Activated CD8-positive, alpha-beta T cell treated with anti-CD3 and anti-CD28 coated beads, Interleukin-2, amount 10 ng/mL, durations not matched to agents 7 days and 5 days (primary cell): ENCODE results near the gene LRRC23. TPM values are rescaled to one million over a fixed set of nuclear protein-coding genes. Genes with fewer than 3 reads are reported as not detected.

Experiments used
- ATAC-seq: fragments of 150-1000 bp; cut with Tn5 transposase; one replicate; pipeline ENCODE4 v1.10.0; 2021; ENCODE audit warnings: moderate library complexity
- CTCF ChIA-PET: fragments of 350-600 bp; sonication (Branson Sonifier 250); formaldehyde crosslinking; loops from one replicate; lab custom pipeline; 2021; ENCODE audit warnings: antibody characterized with exemption; lab: Charles Lee
- POLR2A ChIA-PET: fragments of 350-600 bp; sonication (Branson Sonifier 250); formaldehyde crosslinking; loops from one replicate; lab custom pipeline; 2021; ENCODE audit warnings: antibody characterized with exemption; lab: Charles Lee
- DNase-seq: peaks from one replicate; pipeline ENCODE4 v3.0.0-alpha.2; 2020
- H3K27ac Mint-ChIP-seq: one replicate; pipeline ENCODE4 v1.8.0; 2021; ENCODE audit warnings: mild to moderate bottlenecking, mixed read lengths
- H3K27me3 Mint-ChIP-seq: one replicate; pipeline ENCODE4 v1.8.0; 2021; ENCODE audit warnings: low read depth, mixed read lengths
- H3K36me3 Mint-ChIP-seq: one replicate; pipeline ENCODE4 v1.8.0; 2021; ENCODE audit warnings: low read depth, mixed read lengths
- H3K4me1 Mint-ChIP-seq: one replicate; pipeline ENCODE4 v1.8.0; 2021; ENCODE audit warnings: low read depth, mixed read lengths
- H3K4me3 Mint-ChIP-seq: one replicate; pipeline ENCODE4 v1.8.0; 2021; ENCODE audit warnings: mild to moderate bottlenecking, mixed read lengths
- H3K9me3 Mint-ChIP-seq: one replicate; pipeline ENCODE4 v1.8.0; 2022; ENCODE audit warnings: mixed read lengths; ENCODE audit not compliant: insufficient read depth
- total RNA-seq, 2 experiments: library from RNA; stranded (reverse); gene quantifications; one replicate each; pipeline ENCODE4 v1.2.3, GENCODE V29; 2021

Gene LRRC23
- total RNA-seq, 2 experiments from 2014 or later, result 6.5 to 8.6 TPM

GRCh38 chr12:6917491-6918231 is 13.0 kb downstream of the LRRC23 start:
- Mint-ChIP-seq H3K27me3 (no peaks in the 10 kb centered on the region), H3K9me3 (no peaks in the 10 kb centered on the region), H3K36me3 (peaks cover 54% of the 10 kb centered on the region), H3K4me3 (no peak overlapping the region), H3K27ac (no peak overlapping the region), H3K4me1 (peaks cover 61% of the 10 kb centered on the region)
- POLR2A ChIA-PET, result interaction anchor here (1.4 to 2.4 kb wide), 3 partner anchors 26 to 53 kb away, joined by 3 to 14 read pairs (median 6); partner anchors contain the start of genes C12orf57, RNU7-1 and SPSB2
- no peak for DNase-seq
- CTCF ChIA-PET, result interaction anchor here (0.8 to 5.8 kb wide), 6 partner anchors 9 to 50 kb away, joined by 3 to 22 read pairs (median 4); partner anchors contain the start of genes SPSB2 and TPI1
- ATAC-seq, result no peak

GRCh38 chr12:6919588-6919987 is 15.0 kb downstream of the LRRC23 start:
- ChIA-PET CTCF (interaction anchor here (1.0 kb wide), 2 partner anchors 24 to 50 kb away, joined by 3 read pairs; partner anchors contain the start of genes C12orf57 and RNU7-1), POLR2A (interaction anchor here (1.8 kb wide), 1 partner anchor 24 kb away, joined by 10 read pairs; the partner anchor contains the start of genes C12orf57 and RNU7-1)
- no peak for ATAC-seq
- H3K4me1 Mint-ChIP-seq, result peaks cover 63% of the 10 kb centered on the region
- H3K9me3 Mint-ChIP-seq, result no peaks in the 10 kb centered on the region
- H3K27me3 Mint-ChIP-seq, result no peaks in the 10 kb centered on the region
- DNase-seq, result no peak
- H3K27ac Mint-ChIP-seq, result peak overlapping the region; percentile 9
- H3K4me3 Mint-ChIP-seq, result no peak overlapping the region
- peaks cover 66% of the 10 kb centered on the region for H3K36me3 Mint-ChIP-seq

- Mint-ChIP-seq H3K27me3 (no peaks in the 10 kb centered on the region), H3K4me1 (peaks cover 55% of the 10 kb centered on the region), H3K4me3 (no peak overlapping the region), H3K9me3 (no peaks in the 10 kb centered on the region), H3K36me3 (peaks cover 56% of the 10 kb centered on the region), H3K27ac (no peak overlapping the region)
- ChIA-PET CTCF (interaction anchor here (0.7 to 4.8 kb wide), 10 partner anchors 13 to 191 kb away, joined by 3 to 31 read pairs (median 4); partner anchors contain the start of genes C12orf57, LPCAT3, RNU7-1 and SPSB2), POLR2A (interaction anchor here (1.2 to 1.8 kb wide), 2 partner anchors 16 to 22 kb away, joined by 5 to 12 read pairs; partner anchors contain the start of genes C12orf57 and RNU7-1)
- DNase-seq (no peak), ATAC-seq (no peak)
Observed at GRCh38 chr12:6921539-6921938, 16.9 kb downstream of the LRRC23 start.

GRCh38 chr12:6921996-6922946 is 17.6 kb downstream of the LRRC23 start:
- peaks cover 56% of the 10 kb centered on the region for H3K4me1 Mint-ChIP-seq
- ATAC-seq, result no peak
- no peak overlapping the region for H3K27ac Mint-ChIP-seq

GRCh38 chr12:6923003-6923732 is 18.5 kb downstream of the LRRC23 start:
- Mint-ChIP-seq H3K4me3 (no peak overlapping the region), H3K36me3 (peaks cover 45% of the 10 kb centered on the region), H3K9me3 (no peaks in the 10 kb centered on the region), H3K27me3 (no peaks in the 10 kb centered on the region), H3K27ac (no peak overlapping the region), H3K4me1 (peaks cover 57% of the 10 kb centered on the region)
- no peak for ATAC-seq
- ChIA-PET POLR2A (interaction anchor here (0.7 to 8.3 kb wide), 5 partner anchors 13 to 55 kb away, joined by 3 to 94 read pairs (median 12); partner anchors contain the start of genes C12orf57, RNU7-1 and TPI1), CTCF (interaction anchor here (0.8 to 8.0 kb wide), 14 partner anchors 9 to 231 kb away, joined by 4 to 106 read pairs (median 10); partner anchors contain the start of genes C1RL, ENO2, LPCAT3 and TPI1)
- no peak for DNase-seq

More at GRCh38 chr12:6921996-6922946, 17.6 kb downstream of the LRRC23 start:
- no peaks in the 10 kb centered on the region for H3K9me3 Mint-ChIP-seq
- H3K4me3 Mint-ChIP-seq, result no peak overlapping the region
- ChIA-PET POLR2A (interaction anchor here (0.6 to 1.8 kb wide), 3 partner anchors 16 to 23 kb away, joined by 3 to 12 read pairs (median 5); partner anchors contain the start of genes C12orf57 and RNU7-1), CTCF (interaction anchor here (0.7 to 4.8 kb wide), 9 partner anchors 15 to 190 kb away, joined by 3 to 31 read pairs (median 4); partner anchors contain the start of genes C12orf57, LPCAT3, RNU7-1 and SPSB2)
- peaks cover 50% of the 10 kb centered on the region for H3K36me3 Mint-ChIP-seq
- H3K27me3 Mint-ChIP-seq, result no peaks in the 10 kb centered on the region
- DNase-seq, result no peak

GRCh38 chr12:6923851-6924250 is 19.2 kb downstream of the LRRC23 start:
- ATAC-seq (no peak), DNase-seq (no peak)
- ChIA-PET POLR2A (interaction anchor here (0.7 to 8.3 kb wide), 5 partner anchors 9 to 55 kb away, joined by 3 to 94 read pairs (median 3); partner anchors contain the start of genes C12orf57, ENO2, RNU7-1 and TPI1), CTCF (interaction anchor here (0.6 to 8.0 kb wide), 21 partner anchors 9 to 231 kb away, joined by 3 to 106 read pairs (median 6); partner anchors contain the start of genes C12orf57, C1R, C1RL and ENO2)
- Mint-ChIP-seq H3K4me3 (peak overlapping the region; percentile 36), H3K4me1 (peaks cover 61% of the 10 kb centered on the region), H3K27me3 (no peaks in the 10 kb centered on the region), H3K9me3 (no peaks in the 10 kb centered on the region), H3K36me3 (peaks cover 45% of the 10 kb centered on the region), H3K27ac (peak overlapping the region; percentile 44)

- POLR2A ChIA-PET, result interaction anchor here (0.6 to 8.3 kb wide), 9 partner anchors 12 to 193 kb away, joined by 3 to 94 read pairs (median 3); partner anchors contain the start of genes C12orf57, ENO2, RNU7-1 and SPSB2
- no peak overlapping the region for H3K4me3 Mint-ChIP-seq
Observed at GRCh38 chr12:6925239-6925539, 20.6 kb downstream of the LRRC23 start.

GRCh38 chr12:6925540-6926279 is 21.1 kb downstream of the LRRC23 start:
- H3K36me3 Mint-ChIP-seq, result peaks cover 32% of the 10 kb centered on the region
- H3K4me3 Mint-ChIP-seq, result peak overlapping the region; percentile 31
- POLR2A ChIA-PET, result interaction anchor here (0.6 to 8.3 kb wide), 11 partner anchors 12 to 192 kb away, joined by 3 to 94 read pairs (median 5); partner anchors contain the start of genes C12orf57, ENO2, LPCAT3 and RNU7-1
- H3K27me3 Mint-ChIP-seq, result no peaks in the 10 kb centered on the region
- ATAC-seq, result no peak
- no peaks in the 10 kb centered on the region for H3K9me3 Mint-ChIP-seq
- H3K27ac Mint-ChIP-seq, result peak overlapping the region; percentile 2
- DNase-seq, result no peak
- CTCF ChIA-PET, result interaction anchor here (0.8 to 8.0 kb wide), 18 partner anchors 11 to 187 kb away, joined by 3 to 106 read pairs (median 6); partner anchors contain the start of genes C12orf57, C1RL, LPCAT3 and RNU7-1
- peaks cover 65% of the 10 kb centered on the region for H3K4me1 Mint-ChIP-seq

More at GRCh38 chr12:6925239-6925539, 20.6 kb downstream of the LRRC23 start:
- peak overlapping the region; percentile 2 for H3K27ac Mint-ChIP-seq
- H3K9me3 Mint-ChIP-seq, result no peaks in the 10 kb centered on the region
- H3K4me1 Mint-ChIP-seq, result peaks cover 63% of the 10 kb centered on the region
- no peak for DNase-seq
- peaks cover 32% of the 10 kb centered on the region for H3K36me3 Mint-ChIP-seq
- CTCF ChIA-PET, result interaction anchor here (0.8 to 8.0 kb wide), 18 partner anchors 12 to 187 kb away, joined by 3 to 106 read pairs (median 6); partner anchors contain the start of genes C12orf57, C1RL, LPCAT3 and RNU7-1
- no peaks in the 10 kb centered on the region for H3K27me3 Mint-ChIP-seq
- ATAC-seq, result no peak

- peak; percentile 51 for DNase-seq
- Mint-ChIP-seq H3K4me1 (peaks cover 68% of the 10 kb centered on the region), H3K4me3 (peak within 1 kb of the TSS; percentile 78), H3K36me3 (peaks cover 16% of the 10 kb centered on the region), H3K27ac (peak within 1 kb of the TSS; percentile 53), H3K27me3 (no peaks in the 10 kb centered on the region), H3K9me3 (no peaks in the 10 kb centered on the region)
- ATAC-seq, result peak; percentile 34
- CTCF ChIA-PET, result interaction anchor here (0.7 to 8.0 kb wide), 7 partner anchors 9 to 182 kb away, joined by 3 to 106 read pairs (median 14); partner anchors contain the start of genes C12orf57, RNU7-1, SPSB2 and TPI1
- POLR2A ChIA-PET, result interaction anchor here (0.8 to 8.3 kb wide), 5 partner anchors 10 to 59 kb away, joined by 3 to 94 read pairs (median 17); partner anchors contain the start of genes C12orf57, RNU7-1 and TPI1
Observed at GRCh38 chr12:6927379-6928021, 22.9 kb downstream of the LRRC23 start, which contains the start of gene ATN1. TSS of gene ATN1 (plus strand) at chr12:6927959. CDS start at chr12:6934002, 6,043 bp downstream.
